PC-3 (cell line): ENCODE data around the gene MAP2K5.

Experiments used
- CTCF ChIP-seq: fragments of 300-600 bp; sonication (generic); conservative IDR thresholded peaks from 2 replicates; pipeline ENCODE4 v1.5.1; 2017; ENCODE audit warnings: antibody characterized with exemption, low read depth, mild to moderate bottlenecking, low read length
- EZH2 ChIP-seq: fragments of 300-600 bp; sonication (generic); IDR thresholded peaks from one replicate; pipeline ENCODE4 v1.6.1; 2017; ENCODE audit warnings: antibody characterized with exemption, mild to moderate bottlenecking, low read length; ENCODE audit not compliant: unreplicated experiment
- EZH2phosphoT487 ChIP-seq: fragments of 300-600 bp; sonication (generic); IDR thresholded peaks from 2 replicates; pipeline ENCODE4 v1.6.1; 2018; ENCODE audit warnings: mild to moderate bottlenecking, antibody characterized with exemption, low read length, borderline replicate concordance

- TF ChIP-seq CTCF (no peak), EZH2phosphoT487 (no peak), EZH2 (no peak)
These were observed 257.3 kb downstream of the MAP2K5 start for GRCh38 chr15:67799801-67800205.
